ENCODE results near the gene FHIP1B.

The FHIP1B gene

DNA sequence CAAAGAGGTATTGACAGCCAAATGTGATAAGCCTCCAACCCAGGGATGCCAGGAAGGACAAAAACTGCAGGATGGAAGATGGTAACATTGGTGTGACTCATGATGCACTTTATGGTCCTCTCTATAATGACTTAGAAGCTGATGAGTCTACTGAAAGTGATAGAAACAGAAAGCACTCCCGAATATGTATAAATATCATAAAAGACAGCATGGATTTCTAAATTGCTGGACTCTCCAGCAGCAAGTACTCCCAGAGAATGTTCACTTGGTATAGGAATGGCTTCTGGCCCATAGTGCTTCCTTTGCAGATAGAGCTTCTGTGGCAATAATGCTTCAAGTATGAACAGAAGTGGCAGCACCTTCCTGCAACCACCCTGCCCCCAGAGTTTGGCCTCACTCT lies 64.2 kb downstream of the FHIP1B start, which contains the start of gene OR52B2:
Gene OR52B2 (minus strand): TSS at position 101 of the 400 bp plus-strand sequence. CDS start 0 bp downstream, at position 101.
- Histone ChIP-seq H3K27me3 (ENCODE audit: insufficient read depth, low read length, poor library complexity) (peaks cover 6% of the 10 kb centered on the region), H3K4me2 (ENCODE audit: insufficient read depth, low read length) (no peak within 1 kb of the TSS), H3K9ac (ENCODE audit: low read depth, low read length) (no peak within 1 kb of the TSS), H3K27ac (ENCODE audit: low read length) (no peak within 1 kb of the TSS), H3K4me3 (ENCODE audit: low read depth in 1 of 2, low read length in 2 of 2) (no peak within 1 kb of the TSS), H3K79me2 (ENCODE audit: insufficient read depth, low read length) (no peaks in the 10 kb centered on the region), H2AFZ (ENCODE audit: low read depth, low read length) (no peak within 1 kb of the TSS), H3K36me3 (ENCODE audit: insufficient read depth, low read length) (no peaks in the 10 kb centered on the region), H3K9me3 (ENCODE audit: insufficient read depth, low read length, severe bottlenecking) (no peaks in the 10 kb centered on the region), H4K20me1 (ENCODE audit: insufficient read depth, low read length) (no peaks in the 10 kb centered on the region), H3K4me1 (ENCODE audit: insufficient read depth, low read length) (no peaks in the 10 kb centered on the region)
- DNase-seq (no peak), ATAC-seq (ENCODE audit: insufficient read depth, low read depth) (no peak)
- TF ChIP-seq, protein P1, sequence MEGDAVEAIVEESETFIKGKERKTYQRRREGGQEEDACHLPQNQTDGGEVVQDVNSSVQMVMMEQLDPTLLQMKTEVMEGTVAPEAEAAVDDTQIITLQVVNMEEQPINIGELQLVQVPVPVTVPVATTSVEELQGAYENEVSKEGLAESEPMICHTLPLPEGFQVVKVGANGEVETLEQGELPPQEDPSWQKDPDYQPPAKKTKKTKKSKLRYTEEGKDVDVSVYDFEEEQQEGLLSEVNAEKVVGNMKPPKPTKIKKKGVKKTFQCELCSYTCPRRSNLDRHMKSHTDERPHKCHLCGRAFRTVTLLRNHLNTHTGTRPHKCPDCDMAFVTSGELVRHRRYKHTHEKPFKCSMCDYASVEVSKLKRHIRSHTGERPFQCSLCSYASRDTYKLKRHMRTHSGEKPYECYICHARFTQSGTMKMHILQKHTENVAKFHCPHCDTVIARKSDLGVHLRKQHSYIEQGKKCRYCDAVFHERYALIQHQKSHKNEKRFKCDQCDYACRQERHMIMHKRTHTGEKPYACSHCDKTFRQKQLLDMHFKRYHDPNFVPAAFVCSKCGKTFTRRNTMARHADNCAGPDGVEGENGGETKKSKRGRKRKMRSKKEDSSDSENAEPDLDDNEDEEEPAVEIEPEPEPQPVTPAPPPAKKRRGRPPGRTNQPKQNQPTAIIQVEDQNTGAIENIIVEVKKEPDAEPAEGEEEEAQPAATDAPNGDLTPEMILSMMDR (IDR thresholded peaks at IDR 0.05; ENCODE audit: borderline replicate concordance, extremely low read depth, low read length, poor library complexity, severe bottlenecking), result no peak
- TF ChIP-seq EZH2 (IDR thresholded peaks at IDR 0.05; ENCODE audit: borderline replicate concordance, low read depth, low read length, severe bottlenecking), result no peak

Data from DND-41 (cell line).